Measurements from ENCODE around the gene GNAQ.

GRCh38 chr9:77826621-77827020, 205.0 kb downstream of the GNAQ start:
- TF ChIP-seq, protein P1, sequence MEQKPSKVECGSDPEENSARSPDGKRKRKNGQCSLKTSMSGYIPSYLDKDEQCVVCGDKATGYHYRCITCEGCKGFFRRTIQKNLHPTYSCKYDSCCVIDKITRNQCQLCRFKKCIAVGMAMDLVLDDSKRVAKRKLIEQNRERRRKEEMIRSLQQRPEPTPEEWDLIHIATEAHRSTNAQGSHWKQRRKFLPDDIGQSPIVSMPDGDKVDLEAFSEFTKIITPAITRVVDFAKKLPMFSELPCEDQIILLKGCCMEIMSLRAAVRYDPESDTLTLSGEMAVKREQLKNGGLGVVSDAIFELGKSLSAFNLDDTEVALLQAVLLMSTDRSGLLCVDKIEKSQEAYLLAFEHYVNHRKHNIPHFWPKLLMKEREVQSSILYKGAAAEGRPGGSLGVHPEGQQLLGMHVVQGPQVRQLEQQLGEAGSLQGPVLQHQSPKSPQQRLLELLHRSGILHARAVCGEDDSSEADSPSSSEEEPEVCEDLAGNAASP (CRISPR knock-in tag; IDR thresholded peaks at IDR 0.05; ENCODE audit: borderline replicate concordance) = no peak
- TF ChIP-seq SMC3 (IDR thresholded peaks at IDR 0.05; ENCODE audit: low read length) (no peak), ZNF383 (CRISPR knock-in tag; IDR thresholded peaks at IDR 0.05; ENCODE audit: borderline replicate concordance) (no peak), TAF15 (IDR thresholded peaks at IDR 0.05; ENCODE audit: low read depth, low read length, poor library complexity, severe bottlenecking) (no peak), ZNF800 (CRISPR knock-in tag; IDR thresholded peaks at IDR 0.05) (no peak), TCF7L2 (IDR thresholded peaks at IDR 0.05; ENCODE audit: low read depth, low read length) (no peak), ATF7 (IDR thresholded peaks at IDR 0.05) (no peak), ATF7 (CRISPR knock-in tag; IDR thresholded peaks at IDR 0.05) (no peak)
- TF ChIP-seq, protein P2, sequence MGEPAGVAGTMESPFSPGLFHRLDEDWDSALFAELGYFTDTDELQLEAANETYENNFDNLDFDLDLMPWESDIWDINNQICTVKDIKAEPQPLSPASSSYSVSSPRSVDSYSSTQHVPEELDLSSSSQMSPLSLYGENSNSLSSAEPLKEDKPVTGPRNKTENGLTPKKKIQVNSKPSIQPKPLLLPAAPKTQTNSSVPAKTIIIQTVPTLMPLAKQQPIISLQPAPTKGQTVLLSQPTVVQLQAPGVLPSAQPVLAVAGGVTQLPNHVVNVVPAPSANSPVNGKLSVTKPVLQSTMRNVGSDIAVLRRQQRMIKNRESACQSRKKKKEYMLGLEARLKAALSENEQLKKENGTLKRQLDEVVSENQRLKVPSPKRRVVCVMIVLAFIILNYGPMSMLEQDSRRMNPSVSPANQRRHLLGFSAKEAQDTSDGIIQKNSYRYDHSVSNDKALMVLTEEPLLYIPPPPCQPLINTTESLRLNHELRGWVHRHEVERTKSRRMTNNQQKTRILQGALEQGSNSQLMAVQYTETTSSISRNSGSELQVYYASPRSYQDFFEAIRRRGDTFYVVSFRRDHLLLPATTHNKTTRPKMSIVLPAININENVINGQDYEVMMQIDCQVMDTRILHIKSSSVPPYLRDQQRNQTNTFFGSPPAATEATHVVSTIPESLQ (CRISPR knock-in tag; conservative IDR thresholded peaks at IDR 0.05) = no peak
- TF ChIP-seq, protein P3, sequence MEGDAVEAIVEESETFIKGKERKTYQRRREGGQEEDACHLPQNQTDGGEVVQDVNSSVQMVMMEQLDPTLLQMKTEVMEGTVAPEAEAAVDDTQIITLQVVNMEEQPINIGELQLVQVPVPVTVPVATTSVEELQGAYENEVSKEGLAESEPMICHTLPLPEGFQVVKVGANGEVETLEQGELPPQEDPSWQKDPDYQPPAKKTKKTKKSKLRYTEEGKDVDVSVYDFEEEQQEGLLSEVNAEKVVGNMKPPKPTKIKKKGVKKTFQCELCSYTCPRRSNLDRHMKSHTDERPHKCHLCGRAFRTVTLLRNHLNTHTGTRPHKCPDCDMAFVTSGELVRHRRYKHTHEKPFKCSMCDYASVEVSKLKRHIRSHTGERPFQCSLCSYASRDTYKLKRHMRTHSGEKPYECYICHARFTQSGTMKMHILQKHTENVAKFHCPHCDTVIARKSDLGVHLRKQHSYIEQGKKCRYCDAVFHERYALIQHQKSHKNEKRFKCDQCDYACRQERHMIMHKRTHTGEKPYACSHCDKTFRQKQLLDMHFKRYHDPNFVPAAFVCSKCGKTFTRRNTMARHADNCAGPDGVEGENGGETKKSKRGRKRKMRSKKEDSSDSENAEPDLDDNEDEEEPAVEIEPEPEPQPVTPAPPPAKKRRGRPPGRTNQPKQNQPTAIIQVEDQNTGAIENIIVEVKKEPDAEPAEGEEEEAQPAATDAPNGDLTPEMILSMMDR (CRISPR knock-in tag; IDR thresholded peaks at IDR 0.05) = no peak

All from HepG2 (cell line).